Upper lobe of left lung (tissue), 4 donors: Measurements from ENCODE around the gene RHOT1.

Experiments
- CTCF ChIP-seq, 6 experiments: fragments of 450-650 bp in 4 of 6; fragments of 200-600 bp in 2 of 6; sonication (generic) in 2 of 6; IDR thresholded peaks; one replicate each; pipeline ENCODE4 v1.5.1; 2016 to 2019; ENCODE audit warnings: antibody characterized with exemption in 6 of 6
- POLR2A ChIP-seq, 4 donors: fragments of 450-650 bp; IDR thresholded peaks; one replicate each; pipeline ENCODE4 v1.5.1; 2016 to 2017; ENCODE audit warnings: antibody characterized with exemption in 4 of 4, mild to moderate bottlenecking in 2 of 4
- POLR2AphosphoS5 ChIP-seq, 2 donors: sonication (generic); formaldehyde crosslinking; IDR thresholded peaks; one replicate each; pipeline ENCODE4 v1.5.1; 2017; ENCODE audit warnings: antibody characterized with exemption in 2 of 2

GRCh38 chr17:32265192-32265923 lies 123.1 kb downstream of the RHOT1 start, which contains the start of gene RHBDL3:
- no peak for TF ChIP-seq POLR2AphosphoS5 (IDR thresholded peaks at IDR 0.05)
- no peak for TF ChIP-seq CTCF (IDR thresholded peaks at IDR 0.05)
- TF ChIP-seq POLR2A (IDR thresholded peaks at IDR 0.05), result no peak
